SU-DHL-6 (cell line): Measurements from ENCODE around the gene EN2.

Experiments used
- EZH2phosphoT487 ChIP-seq: fragments of 200-600 bp; sonication (generic), shearing (Covaris generic); conservative IDR thresholded peaks from 2 replicates; pipeline ENCODE4 v1.6.1; 2018; ENCODE audit warnings: mild to moderate bottlenecking, antibody characterized with exemption, low read length, moderate library complexity, mixed read lengths
- TF ChIP-seq, protein P1 (sequence below): fragments of 200-600 bp; sonication (generic); IDR thresholded peaks from one replicate; pipeline ENCODE4 v1.5.1; 2017; ENCODE audit warnings: antibody characterized with exemption, mild to moderate bottlenecking, low read length, moderate library complexity; ENCODE audit not compliant: insufficient read depth, poor library complexity, severe bottlenecking

DNA sequence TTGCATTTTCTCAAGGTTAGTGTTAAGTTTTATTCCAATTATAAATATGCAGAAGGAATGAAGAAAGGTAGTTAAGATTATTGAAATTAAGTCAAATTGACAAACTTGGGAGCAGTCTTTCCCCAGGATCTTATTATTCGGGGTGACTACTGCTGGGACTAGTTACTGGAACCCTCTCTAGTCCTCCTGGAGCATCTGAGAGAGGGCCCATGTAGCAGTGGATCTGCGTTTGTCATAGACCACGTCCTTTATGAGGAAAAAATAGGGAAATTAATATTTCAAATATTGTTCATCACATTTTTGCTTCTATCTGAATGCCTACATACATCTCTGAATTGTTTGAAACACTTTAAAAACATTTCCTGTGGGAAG, 47.5 kb downstream of the EN2 start:
- TF ChIP-seq, protein P1, sequence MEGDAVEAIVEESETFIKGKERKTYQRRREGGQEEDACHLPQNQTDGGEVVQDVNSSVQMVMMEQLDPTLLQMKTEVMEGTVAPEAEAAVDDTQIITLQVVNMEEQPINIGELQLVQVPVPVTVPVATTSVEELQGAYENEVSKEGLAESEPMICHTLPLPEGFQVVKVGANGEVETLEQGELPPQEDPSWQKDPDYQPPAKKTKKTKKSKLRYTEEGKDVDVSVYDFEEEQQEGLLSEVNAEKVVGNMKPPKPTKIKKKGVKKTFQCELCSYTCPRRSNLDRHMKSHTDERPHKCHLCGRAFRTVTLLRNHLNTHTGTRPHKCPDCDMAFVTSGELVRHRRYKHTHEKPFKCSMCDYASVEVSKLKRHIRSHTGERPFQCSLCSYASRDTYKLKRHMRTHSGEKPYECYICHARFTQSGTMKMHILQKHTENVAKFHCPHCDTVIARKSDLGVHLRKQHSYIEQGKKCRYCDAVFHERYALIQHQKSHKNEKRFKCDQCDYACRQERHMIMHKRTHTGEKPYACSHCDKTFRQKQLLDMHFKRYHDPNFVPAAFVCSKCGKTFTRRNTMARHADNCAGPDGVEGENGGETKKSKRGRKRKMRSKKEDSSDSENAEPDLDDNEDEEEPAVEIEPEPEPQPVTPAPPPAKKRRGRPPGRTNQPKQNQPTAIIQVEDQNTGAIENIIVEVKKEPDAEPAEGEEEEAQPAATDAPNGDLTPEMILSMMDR: no peak
- TF ChIP-seq EZH2phosphoT487: no peak
